Endothelial cell of umbilical vein (primary cell): ENCODE data around the gene CUBN. TPM values are rescaled to one million over a fixed set of nuclear protein-coding genes. Genes with fewer than 3 reads are reported as not detected.

Experiments used
- BruUV-seq: library from RNA; stranded (reverse); fragments of 400-500 nt; replicated peaks from 2 replicates; lab custom pipeline; 2021; lab: Mats Ljungman, UMichigan
- CTCF ChIA-PET: fragments of 300-600, 350-600 bp; sonication (Branson Sonifier 250); formaldehyde crosslinking; loops from one replicate; lab custom pipeline; 2021; ENCODE audit warnings: antibody characterized with exemption, inconsistent platforms; lab: Charles Lee
- POLR2A ChIA-PET: fragments of 300-600, 350-600 bp; sonication (Branson Sonifier 250); formaldehyde crosslinking; loops from one replicate; lab custom pipeline; 2021; ENCODE audit warnings: antibody characterized with exemption, inconsistent platforms; lab: Charles Lee
- DNase-seq: peaks from one replicate; pipeline ENCODE4 v3.0.0-alpha.2; 2011; ENCODE audit warnings: low read depth, low spot score
- FAIRE-seq: peaks from 2 replicates; lab custom pipeline; 2011; peaks lifted over from hg19 to GRCh38; lab: Jason Lieb, UNC
- H2AFZ ChIP-seq: 2 replicates; pipeline ENCODE4 v1.6.0; 2012; ENCODE audit warnings: low read depth, low read length, control low read depth, inconsistent platforms
- H3K27ac ChIP-seq: 2 replicates; pipeline ENCODE4 v1.5.1; 2011; ENCODE audit warnings: low read depth, mild to moderate bottlenecking, control low read depth, low read length, moderate library complexity; ENCODE audit not compliant: insufficient read depth
- H3K27me3 ChIP-seq, 2 experiments: 2 replicates each; pipeline versions ENCODE4 v1.6.0 to v1.6.1; 2011; ENCODE audit warnings: low read length in 2 of 2, mixed read lengths in 1 of 2; ENCODE audit not compliant: control insufficient read depth in 2 of 2, insufficient read depth in 2 of 2
- H3K36me3 ChIP-seq, 2 experiments: 2 replicates in 1 of 2; 3 replicates in 1 of 2; pipeline ENCODE4 v1.5.1; 2011; ENCODE audit warnings: low read length in 2 of 2, mild to moderate bottlenecking in 1 of 2, moderate library complexity in 1 of 2; ENCODE audit not compliant: control insufficient read depth in 2 of 2, insufficient read depth in 2 of 2; ENCODE audit errors: extremely low read depth in 1 of 2
- H3K4me1 ChIP-seq: 3 replicates; pipeline ENCODE4 v1.5.1; 2011; ENCODE audit warnings: mild to moderate bottlenecking, low read length; ENCODE audit not compliant: control insufficient read depth, insufficient read depth; ENCODE audit errors: extremely low read depth
- H3K4me2 ChIP-seq: 2 replicates; pipeline ENCODE4 v1.6.1; 2011; ENCODE audit warnings: low read length, control low read depth, mixed read lengths; ENCODE audit not compliant: insufficient read depth
- H3K4me3 ChIP-seq, 3 experiments: fragments of 200-600 bp in 1 of 3; sonication (generic), shearing (Covaris generic) in 1 of 3; replicated peaks in 1 of 3; 2 replicates each; pipeline ENCODE4 v1.5.1; 2011 to 2016; ENCODE audit warnings: control low read depth in 3 of 3, low read length in 3 of 3, mild to moderate bottlenecking in 2 of 3, inconsistent platforms in 1 of 3, low read depth in 1 of 3, moderate library complexity in 1 of 3; ENCODE audit not compliant: insufficient read depth in 1 of 3
- H3K79me2 ChIP-seq: 2 replicates; pipeline ENCODE4 v1.6.0; 2012; ENCODE audit warnings: low read length, inconsistent platforms; ENCODE audit not compliant: control insufficient read depth, insufficient read depth
- H3K9ac ChIP-seq: replicated peaks from 2 replicates; pipeline ENCODE3; 2011; ENCODE audit warnings: low read length, control low read depth; ENCODE audit not compliant: insufficient read depth; ENCODE audit errors: extremely low read depth
- H3K9me1 ChIP-seq: replicated peaks from 3 replicates; pipeline ENCODE4 v1.6.0; 2011; ENCODE audit warnings: mild to moderate bottlenecking, low read length; ENCODE audit not compliant: control insufficient read depth, insufficient read depth; ENCODE audit errors: extremely low read depth
- H3K9me3 ChIP-seq: replicated peaks from 2 replicates; pipeline ENCODE4 v1.5.1; 2012; ENCODE audit warnings: low read length, inconsistent platforms; ENCODE audit not compliant: control insufficient read depth, insufficient read depth
- H4K20me1 ChIP-seq: replicated peaks from 2 replicates; pipeline ENCODE3; 2011; ENCODE audit warnings: mild to moderate bottlenecking, low read length; ENCODE audit not compliant: control insufficient read depth, insufficient read depth; ENCODE audit errors: extremely low read depth
- EZH2 ChIP-seq: IDR thresholded peaks from 2 replicates; pipeline ENCODE4 v1.6.1; 2012; ENCODE audit warnings: borderline replicate concordance, low read depth, mild to moderate bottlenecking, moderate library complexity, low read length, inconsistent platforms; ENCODE audit not compliant: severe bottlenecking
- FOS ChIP-seq: IDR thresholded peaks from 2 replicates; pipeline ENCODE4 v1.6.1; 2011; ENCODE audit warnings: mild to moderate bottlenecking, low read length, moderate library complexity, borderline replicate concordance; ENCODE audit not compliant: insufficient read depth
- GATA2 ChIP-seq: IDR thresholded peaks from 2 replicates; pipeline ENCODE4 v1.7.0; 2011; ENCODE audit warnings: low read depth, mild to moderate bottlenecking, moderate library complexity, mixed read lengths, low read length; ENCODE audit not compliant: insufficient read length, insufficient read depth
- JUN ChIP-seq: IDR thresholded peaks from 2 replicates; pipeline ENCODE4 v1.6.1; 2011; ENCODE audit warnings: borderline replicate concordance, low read depth; ENCODE audit not compliant: insufficient read length, insufficient read depth
- MYC ChIP-seq: IDR thresholded peaks from one replicate; pipeline ENCODE4 v1.6.1; 2011; ENCODE audit warnings: mild to moderate bottlenecking, low read depth, low read length
- POLR2A ChIP-seq: IDR thresholded peaks from 2 replicates; pipeline ENCODE4 v1.6.1; 2012; ENCODE audit warnings: low read depth, mild to moderate bottlenecking, control low read depth, low read length
- POLR2AphosphoS5 ChIP-seq: IDR thresholded peaks from 2 replicates; pipeline ENCODE4 v1.6.1; 2012; ENCODE audit warnings: low read depth, mild to moderate bottlenecking, control low read depth, low read length, moderate library complexity; ENCODE audit not compliant: insufficient read depth
- dilution Hi-C: fragments of 300-500 bp; cut with MboI; formaldehyde crosslinking; loops from one replicate; pipeline ENCODE4 v1.15.0; 2019; ENCODE audit warnings: low sequenced_read_pairs; ENCODE audit not compliant: extremely low pct_ligation_motif_present
- intact Hi-C: fragments of 100-400 bp; cut with micrococcal nuclease; formaldehyde crosslinking; loops from one replicate; pipeline ENCODE4 v1.10.0; 2022
- polyA plus RNA-seq, 4 experiments: library from polyadenylated mRNA; depleted of rRNA in 3 of 4; stranded (reverse) in 3 of 4; unstranded in 1 of 4; fragments of >200 nt; gene quantifications; 2 replicates each; pipeline versions ENCODE4 v1.2.1 to v1.2.3, GENCODE V29; 2011 to 2012; ENCODE audit warnings: missing spikeins in 1 of 4
- total RNA-seq: library from RNA; stranded (reverse); gene quantifications from 2 replicates; pipeline ENCODE4 v1.2.3, GENCODE V29; 2021
- TF ChIP-seq, protein P1 (sequence below), 2 donors: IDR thresholded peaks; 1 replicate in 1 of 2; 2 replicates in 1 of 2; pipeline ENCODE4 v1.5.1; 2011; ENCODE audit warnings: low read length in 2 of 2, mild to moderate bottlenecking in 2 of 2, moderate library complexity in 2 of 2, control low read depth in 1 of 2, inconsistent platforms in 1 of 2, low read depth in 1 of 2; ENCODE audit not compliant: insufficient read depth in 1 of 2; ENCODE audit errors: extremely low read depth in 1 of 2
- TF ChIP-seq, protein P2 (sequence below): IDR thresholded peaks from 2 replicates; pipeline ENCODE4 v1.6.1; 2011; ENCODE audit not compliant: insufficient read depth, insufficient read length

The CUBN gene
- total and polyA plus RNA-seq, 2 donors (not counting 3 experiments of a cell fraction or from before 2014, with no cell fraction given) = 2.7 to 4.6 TPM

DNA sequence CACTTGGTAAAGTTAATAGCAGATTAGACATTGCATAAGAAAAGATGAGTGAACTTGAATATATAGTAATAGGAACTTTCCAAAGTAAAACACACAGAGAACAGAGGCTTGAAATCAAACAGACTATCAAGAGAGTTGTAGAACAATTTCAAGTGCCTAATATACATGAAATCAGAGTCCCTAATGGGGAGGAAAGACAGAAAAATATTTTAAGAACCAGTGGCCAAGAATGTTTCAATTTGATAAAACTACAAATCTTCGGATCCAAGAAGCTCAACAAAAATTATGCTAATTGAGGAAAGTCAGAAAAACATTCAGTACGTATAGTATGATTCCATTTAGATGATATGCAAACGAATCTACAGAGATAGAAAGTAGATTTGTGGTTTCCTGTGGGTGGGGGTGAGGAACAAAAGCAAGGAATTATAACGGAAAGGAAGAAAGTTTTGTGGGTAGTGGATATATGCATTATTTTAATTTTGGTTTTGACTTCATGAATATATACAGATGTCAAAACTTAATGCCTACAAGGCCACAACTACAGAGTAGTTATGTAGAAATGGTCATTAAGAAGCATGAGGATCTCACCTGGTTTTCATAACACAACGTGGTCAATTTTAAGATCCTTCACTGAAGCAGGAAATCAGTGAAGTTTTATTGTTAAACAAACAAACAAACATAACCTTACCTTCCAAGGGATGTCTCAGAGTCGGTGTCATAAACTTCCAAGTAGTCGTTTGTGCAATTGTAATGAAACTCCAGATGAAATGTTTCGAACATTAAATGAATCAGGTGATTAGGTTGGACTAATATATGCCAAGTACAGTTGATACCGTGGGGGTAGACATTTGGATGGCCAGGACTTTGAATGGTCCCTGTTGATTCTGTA, 62.0 kb downstream of the CUBN start:
- H2AFZ ChIP-seq = peak overlapping the region; percentile 63
- H3K27me3 ChIP-seq = no peaks in the 10 kb centered on the region
- TF ChIP-seq, protein P1, sequence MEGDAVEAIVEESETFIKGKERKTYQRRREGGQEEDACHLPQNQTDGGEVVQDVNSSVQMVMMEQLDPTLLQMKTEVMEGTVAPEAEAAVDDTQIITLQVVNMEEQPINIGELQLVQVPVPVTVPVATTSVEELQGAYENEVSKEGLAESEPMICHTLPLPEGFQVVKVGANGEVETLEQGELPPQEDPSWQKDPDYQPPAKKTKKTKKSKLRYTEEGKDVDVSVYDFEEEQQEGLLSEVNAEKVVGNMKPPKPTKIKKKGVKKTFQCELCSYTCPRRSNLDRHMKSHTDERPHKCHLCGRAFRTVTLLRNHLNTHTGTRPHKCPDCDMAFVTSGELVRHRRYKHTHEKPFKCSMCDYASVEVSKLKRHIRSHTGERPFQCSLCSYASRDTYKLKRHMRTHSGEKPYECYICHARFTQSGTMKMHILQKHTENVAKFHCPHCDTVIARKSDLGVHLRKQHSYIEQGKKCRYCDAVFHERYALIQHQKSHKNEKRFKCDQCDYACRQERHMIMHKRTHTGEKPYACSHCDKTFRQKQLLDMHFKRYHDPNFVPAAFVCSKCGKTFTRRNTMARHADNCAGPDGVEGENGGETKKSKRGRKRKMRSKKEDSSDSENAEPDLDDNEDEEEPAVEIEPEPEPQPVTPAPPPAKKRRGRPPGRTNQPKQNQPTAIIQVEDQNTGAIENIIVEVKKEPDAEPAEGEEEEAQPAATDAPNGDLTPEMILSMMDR (IDR thresholded peaks at IDR 0.05; ENCODE audit: extremely low read depth in 1 of 2, insufficient read depth in 1 of 2, low read depth in 1 of 2, low read length in 2 of 2) = no peak
- TF ChIP-seq, protein P2, sequence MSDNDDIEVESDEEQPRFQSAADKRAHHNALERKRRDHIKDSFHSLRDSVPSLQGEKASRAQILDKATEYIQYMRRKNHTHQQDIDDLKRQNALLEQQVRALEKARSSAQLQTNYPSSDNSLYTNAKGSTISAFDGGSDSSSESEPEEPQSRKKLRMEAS = no peak
- no peak for TF ChIP-seq FOS
- TF ChIP-seq EZH2 = no peak
- TF ChIP-seq JUN = no peak
- no peak for TF ChIP-seq GATA2
- no peak for TF ChIP-seq POLR2AphosphoS5
- no peak for TF ChIP-seq POLR2A
- TF ChIP-seq MYC = no peak
- DNase-seq (peak; percentile 32), FAIRE-seq (no peak)
- peaks cover 65% of the 10 kb centered on the region for H3K4me1 ChIP-seq
- no peaks in the 10 kb centered on the region for H4K20me1 ChIP-seq
- CTCF ChIA-PET = interaction anchor here (0.7 to 1.2 kb wide), 4 partner anchors 18 to 170 kb away, joined by 3 read pairs; no protein-coding TSS in a partner anchor
- no peaks in the 10 kb centered on the region for H3K9me3 ChIP-seq
- no peaks in the 10 kb centered on the region for H3K9me1 ChIP-seq
- POLR2A ChIA-PET = interaction anchor here (1.4 kb wide), 1 partner anchor 162 kb away, joined by 3 read pairs; no protein-coding TSS in a partner anchor
- no peak overlapping the region for H3K4me3 ChIP-seq
- peak overlapping the region; percentile 89 for H3K4me2 ChIP-seq
- H3K27ac ChIP-seq = peak overlapping the region; percentile 89
- intact Hi-C loops (no loop called here), dilution Hi-C loops (no loop called here)
- no TSS peak for BruUV-seq
- H3K9ac ChIP-seq = peak overlapping the region; percentile 81
- no peaks in the 10 kb centered on the region for H3K79me2 ChIP-seq
- no peaks in the 10 kb centered on the region for H3K36me3 ChIP-seq
